Activated CD4-positive, alpha-beta T cell treated with anti-CD3 and anti-CD28 coated beads, Interleukin-2, Interleukin-4, amounts not matched to agents 100 ng/mL and 50 ng/mL, durations not matched to agents 16 hours and 8 hours (primary cell): ENCODE results near the gene TMEM229B.

ENCODE experiments used
- DNase-seq: peaks from one replicate; pipeline ENCODE4 v3.0.0-alpha.2; 2020; ENCODE audit warnings: low spot score

TMEM229B gene

DNA sequence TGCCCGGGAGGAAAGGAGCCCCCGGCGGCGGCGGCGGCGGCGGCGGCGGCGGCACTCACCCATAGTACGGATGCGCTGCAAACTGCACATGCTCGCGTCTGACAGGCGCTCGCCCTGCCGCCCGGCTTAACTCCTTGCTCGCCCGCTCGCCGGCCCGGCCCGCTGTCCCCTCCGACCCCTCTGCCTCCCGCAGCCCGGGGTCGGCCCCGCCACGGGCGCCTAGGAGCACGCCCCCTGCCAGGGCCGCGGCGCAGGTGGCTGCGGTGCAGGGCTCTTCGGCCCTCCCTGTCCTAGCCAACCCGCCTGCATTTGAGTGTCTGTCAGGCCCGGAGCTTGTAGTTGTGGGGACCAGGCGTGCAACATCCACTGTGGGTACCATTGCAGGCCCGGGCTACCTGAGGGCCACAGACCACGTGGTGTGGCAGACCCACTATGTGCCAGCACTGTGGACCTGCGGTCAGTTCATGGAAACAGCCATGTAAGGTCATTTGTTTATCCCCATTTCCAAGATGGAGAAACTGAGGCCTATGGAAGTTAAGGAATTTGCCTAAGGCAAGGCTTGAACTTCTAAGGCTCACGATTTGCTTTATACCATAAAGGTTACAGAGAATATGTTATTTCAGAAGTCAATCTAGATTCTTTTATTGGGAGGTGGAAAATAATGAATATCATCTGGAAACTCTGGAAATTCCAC is 27.0 kb upstream of the TMEM229B start:
- peak; percentile 30 for DNase-seq

DNA sequence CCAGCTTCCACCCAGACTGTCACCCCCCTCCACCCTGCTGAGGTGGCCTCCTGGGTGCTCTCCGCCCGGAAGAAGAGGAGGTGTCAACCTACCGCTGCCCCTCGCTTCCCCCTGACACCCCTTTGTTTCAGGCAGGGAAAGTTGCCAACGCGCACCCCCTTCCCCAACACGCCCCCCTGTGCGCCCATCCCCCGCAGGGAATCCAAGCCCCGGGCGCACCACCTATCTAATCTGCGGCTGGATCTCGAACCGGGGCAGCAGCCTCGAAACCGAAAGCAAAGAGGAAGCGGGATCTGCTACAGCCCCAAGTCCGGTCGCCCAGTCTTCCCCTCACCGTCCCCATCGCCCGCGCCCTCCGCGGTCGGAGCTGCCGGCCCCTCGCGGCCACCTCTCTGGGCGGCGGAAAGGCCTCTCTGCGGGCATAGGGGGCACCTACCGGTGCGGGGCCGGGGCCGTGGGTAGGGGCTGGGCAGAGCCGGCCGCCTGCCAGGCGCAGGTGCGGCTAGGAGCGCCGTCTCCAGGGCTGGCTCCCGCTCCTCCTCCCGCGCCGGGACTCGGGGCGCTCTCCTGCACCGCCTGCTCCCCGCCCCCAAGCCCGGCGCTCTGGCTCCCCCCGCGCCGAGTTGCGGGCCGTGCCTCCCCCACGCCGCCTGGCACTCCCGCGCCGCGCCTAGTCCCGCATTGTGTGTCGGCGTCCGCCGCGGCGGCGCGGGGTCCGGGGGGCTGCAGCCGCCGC is 26.3 kb upstream of the TMEM229B start:
- peak; percentile 22 for DNase-seq

DNA sequence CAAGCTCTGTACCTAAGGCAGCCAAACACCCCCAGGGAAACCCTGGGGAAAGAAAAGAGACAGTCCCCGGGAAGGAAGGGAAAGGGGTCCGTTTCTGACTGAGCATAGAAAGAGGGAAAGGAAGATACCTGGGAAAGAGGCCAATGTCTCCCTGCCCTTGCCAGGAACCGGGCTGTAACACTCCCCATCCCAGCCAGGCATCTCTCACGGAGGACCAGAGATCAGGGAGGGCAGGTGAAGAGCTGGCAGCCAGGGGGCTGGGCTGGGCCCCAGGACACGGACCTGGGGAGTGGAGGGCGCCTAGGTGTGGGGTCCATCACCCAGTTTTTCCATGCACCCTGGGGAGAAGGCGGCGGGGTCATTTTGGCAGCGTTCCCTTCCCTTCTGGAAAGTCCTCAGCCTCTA is 25.7 kb upstream of the TMEM229B start:
- DNase-seq, result no peak

DNA sequence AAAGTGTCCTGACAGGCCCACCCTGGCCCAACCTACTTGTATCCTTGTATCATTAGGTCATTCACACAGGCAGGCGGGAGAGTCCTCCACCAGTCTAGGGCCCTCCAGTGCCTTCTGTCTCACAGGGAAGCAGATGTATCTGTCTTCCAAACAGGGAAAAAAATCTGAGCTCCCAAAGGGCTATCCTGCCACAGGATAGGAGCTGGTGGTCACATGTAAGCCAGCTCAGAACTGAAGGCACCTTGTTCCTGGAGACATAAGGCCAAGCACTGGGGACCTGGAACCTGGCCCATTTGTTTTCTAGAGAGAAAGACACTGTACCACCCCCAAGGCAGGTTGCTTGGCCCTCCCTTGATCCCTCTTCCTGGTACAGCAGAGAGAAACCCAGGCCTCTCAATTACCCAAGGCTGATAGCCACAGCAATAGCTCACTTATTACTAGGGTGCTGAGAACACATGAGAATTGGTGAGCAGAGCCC is 25.1 kb upstream of the TMEM229B start:
- DNase-seq, result no peak

DNA sequence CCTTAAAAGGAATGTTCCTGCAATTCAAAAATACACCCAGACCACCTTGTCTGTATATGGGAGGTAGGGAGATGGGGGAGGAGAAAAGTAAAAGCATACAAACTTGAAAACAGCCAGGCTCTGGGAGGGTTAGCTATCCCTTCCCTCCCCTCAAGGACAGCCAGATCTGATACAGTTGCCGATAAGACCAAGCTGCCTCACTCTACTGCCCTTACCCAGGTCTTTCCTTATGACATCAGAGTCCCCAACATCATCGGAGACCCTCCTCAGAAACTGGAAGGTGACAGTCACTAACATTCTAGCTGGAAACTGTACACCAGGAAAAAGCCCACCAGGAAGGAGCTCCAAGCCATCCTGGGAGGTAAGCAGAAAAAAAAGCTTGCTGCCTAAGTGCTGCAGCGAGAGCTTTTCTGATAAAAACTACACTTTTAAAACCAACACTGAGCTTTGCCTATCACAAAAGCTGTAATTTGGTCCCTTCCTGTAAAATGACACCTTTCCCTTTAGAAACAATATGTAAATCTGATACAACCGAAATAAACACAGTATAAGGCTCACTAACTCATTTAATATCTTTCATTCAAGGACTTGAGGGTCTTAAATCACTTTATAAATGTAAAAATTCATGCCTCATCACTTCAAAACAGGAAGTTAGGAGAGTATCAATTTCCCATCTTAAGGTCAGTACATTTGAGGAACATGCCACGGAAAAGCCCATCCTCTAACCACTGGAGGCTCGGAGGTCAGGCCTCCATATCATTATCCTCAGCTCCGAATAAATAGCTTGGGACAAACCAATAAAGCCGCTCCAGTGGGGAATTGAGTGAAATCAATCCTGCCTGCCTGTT is 24.2 kb upstream of the TMEM229B start:
- no peak for DNase-seq

DNA sequence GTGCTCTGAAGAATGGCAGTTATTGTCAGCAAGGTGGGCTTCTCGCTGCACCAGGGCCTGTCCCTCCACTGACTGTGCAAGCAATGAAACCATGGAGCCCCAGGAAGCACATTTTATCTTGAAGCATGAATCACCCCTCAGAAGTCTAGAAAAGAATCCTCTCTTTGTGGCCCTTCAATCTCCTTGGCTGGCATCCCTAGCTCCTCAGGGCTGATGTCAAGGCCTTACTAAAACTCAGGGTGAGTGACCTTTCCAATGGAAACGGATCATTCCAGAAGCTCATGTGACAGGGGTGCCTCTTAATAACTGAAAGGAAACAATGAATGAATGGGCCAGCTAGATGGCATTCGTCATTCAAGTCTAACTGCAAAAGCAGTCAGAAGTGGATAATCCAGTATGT is 22.3 kb upstream of the TMEM229B start:
- no peak for DNase-seq

DNA sequence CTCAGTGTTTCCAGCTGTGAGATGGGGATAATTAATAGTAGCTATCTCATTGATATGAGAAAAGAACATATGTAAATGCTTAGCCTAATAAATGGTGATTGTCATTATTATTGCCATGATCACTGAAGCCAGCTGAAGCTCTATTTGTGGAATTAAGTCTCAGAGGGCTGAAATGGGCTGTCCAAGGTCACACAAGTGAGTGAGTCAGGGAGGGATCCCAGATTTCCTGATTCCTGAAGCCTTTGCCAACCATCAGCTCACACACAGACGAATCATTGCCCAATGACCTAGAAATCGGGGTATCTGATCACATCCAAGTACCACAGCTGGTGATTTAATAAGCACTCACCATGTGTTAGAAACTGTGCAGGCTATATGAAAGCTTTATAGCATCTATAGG is 21.6 kb upstream of the TMEM229B start:
- no peak for DNase-seq

DNA sequence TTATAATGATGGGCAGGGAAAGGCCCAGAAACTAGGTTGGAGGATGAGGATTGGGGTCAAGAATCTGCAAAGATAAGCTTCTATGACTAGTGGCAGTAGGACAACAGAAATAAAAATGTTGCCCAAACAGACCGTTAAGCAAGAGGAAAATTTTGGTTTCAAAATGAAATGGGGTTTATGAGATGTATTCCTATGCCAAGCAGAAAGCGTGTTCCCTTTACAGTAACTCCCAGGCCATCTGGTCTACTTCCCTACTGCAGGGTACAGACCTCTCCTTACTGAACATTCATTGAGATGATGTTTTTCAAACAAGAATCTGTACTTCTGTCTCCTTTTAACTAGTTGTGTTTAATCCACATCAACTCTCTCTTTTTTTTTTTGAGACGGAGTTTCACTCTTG is 20.4 kb upstream of the TMEM229B start:
- no peak for DNase-seq

DNA sequence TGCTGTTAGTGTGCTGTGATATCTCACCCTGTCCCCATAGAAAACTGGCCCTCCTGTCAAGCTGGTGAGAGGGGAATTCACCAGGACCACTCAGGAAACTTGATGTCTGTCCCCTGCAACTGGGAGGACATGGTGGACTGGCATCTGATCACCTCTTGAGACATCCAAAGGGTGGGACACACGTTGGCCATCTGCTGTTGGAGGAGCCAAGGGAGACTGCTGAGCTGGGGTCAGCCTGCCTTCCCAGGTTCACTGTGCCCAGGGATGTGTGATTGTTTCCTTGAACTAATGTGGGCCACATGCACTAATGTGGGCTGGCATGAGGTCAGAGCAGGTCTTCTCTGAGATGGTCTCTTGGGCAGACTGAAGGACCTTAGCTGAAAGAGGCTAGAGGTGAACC is 16.7 kb upstream of the TMEM229B start:
- DNase-seq, result no peak

DNA sequence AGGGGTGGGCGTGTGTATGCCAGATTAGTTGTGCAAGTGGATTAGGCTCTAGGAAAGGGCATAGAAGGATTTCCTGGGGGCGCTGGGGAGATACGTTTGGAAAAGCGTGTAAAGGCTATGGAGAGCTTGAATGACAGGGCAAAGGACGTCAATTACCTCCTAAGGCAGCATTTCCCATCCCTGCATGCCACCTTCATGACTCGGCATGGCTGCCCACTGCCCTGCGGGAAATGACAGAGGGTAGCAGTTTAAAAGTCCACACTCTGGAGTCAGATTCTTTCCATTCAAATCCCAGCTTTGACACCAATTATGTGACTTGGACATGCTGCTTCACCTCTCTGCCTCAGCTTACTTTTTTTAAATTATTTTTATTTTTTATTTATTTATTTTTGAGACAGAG is 14.8 kb upstream of the TMEM229B start:
- DNase-seq, result no peak

DNA sequence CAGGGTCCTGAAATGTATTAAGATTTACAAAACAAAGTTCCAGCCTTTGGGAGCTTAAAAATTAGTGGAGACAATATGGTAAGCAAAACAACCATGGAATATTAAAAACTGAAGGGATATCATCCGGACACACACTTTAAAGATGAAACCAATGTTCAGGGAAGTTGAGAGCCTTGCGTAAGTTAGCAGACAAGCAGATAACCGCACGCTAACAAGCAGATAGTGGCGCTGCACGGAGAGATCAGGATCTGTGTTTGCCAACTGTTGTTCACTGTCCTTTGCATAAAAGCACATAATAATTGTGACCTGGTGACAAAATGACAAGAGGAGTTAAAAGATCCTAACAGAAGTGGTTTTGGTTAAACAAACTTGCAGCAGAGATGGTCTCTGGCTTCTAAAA is 14.3 kb upstream of the TMEM229B start:
- no peak for DNase-seq

DNA sequence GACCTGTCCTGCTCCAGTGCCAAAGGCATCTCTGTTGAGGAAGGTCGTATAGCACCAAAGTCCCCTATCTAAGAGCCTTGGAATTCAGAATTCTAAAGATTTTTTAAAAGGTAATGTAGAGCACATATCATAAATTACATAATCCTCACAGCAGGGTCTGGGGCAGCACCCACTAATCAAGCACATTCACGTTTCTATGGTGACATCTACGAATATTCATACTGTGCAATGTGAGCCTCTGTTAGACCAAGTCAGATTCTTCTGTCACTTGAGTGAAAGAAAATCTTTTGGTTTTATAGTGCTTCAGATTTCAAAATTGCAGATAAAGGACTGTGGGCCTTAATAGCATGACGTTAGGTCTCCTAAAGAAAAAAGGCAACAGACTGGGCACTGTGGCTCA is 13.1 kb upstream of the TMEM229B start:
- no peak for DNase-seq

DNA sequence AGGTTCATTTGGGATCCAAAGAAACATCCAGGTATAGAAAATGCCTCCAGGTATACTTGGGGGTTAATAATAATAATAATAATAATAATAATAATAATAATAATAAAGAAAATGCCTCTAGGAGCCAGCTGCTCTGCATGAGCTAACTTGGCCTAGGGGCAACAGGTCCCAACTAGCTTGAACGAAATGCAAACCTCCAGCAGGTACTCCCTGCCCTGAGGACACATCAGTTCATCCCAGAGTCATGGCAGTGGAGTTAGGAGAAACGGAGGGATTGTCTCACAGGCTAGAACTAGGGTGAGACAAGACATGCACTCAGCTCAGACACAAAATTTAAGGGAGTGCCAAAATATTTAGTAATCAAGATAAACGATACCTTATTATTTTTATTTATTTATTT is 12.5 kb upstream of the TMEM229B start:
- no peak for DNase-seq

DNA sequence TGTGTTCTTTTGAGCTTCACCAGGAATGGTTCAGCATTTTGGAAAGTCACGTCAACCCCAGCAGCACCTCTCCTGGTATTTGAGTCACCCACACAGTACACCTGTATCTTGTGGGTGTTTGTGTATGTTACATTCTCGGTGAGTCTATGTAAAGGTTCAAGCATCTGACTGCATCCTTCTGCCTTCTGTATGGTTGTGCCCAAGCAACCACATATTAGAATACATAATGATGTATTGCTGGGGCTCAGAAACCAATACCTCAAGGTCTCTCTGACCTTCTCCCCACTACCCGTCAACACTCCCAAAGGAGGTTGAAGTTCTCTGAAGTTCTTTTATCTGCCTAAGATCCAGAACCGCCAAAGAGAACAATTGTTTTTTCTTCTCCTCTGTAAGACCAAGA is 9.2 kb upstream of the TMEM229B start:
- no peak for DNase-seq

DNA sequence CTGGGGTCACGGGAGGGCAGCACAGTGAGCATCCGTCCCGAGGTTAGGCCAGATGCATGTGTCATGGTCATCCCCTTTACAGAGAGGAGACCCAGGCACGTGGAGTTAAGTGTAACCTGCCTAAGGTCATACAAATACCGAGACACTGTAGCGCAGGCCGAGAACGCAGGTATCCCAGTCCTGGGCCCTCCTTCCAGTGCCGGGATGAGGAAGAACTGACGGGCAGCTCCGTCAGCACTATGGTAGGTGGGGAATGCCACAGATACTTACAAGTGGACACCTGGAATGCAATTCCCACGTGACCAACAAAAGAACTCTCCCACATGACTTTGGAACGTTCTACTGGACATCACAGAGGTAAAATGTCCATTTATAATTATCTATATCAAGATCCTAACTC is 8.7 kb upstream of the TMEM229B start:
- DNase-seq, result no peak

DNA sequence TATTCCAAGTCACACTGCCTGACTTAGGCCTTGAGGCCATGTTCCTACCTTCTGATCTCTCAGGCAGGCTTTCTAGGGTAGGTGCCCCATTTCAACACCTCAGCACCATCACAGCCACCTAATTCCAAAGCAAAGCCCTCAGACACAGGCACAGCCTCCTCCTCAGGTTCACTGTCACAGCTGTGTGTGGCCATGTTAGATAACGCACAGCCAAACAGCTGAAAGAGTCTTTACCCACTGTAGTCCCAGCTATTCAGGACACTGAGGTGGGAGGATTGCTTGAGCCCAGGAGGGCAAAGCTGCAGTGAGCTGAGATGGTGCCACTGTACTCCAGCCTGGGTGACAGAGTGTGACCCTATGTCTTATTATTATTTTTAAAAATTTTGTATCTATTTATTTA is 7.3 kb upstream of the TMEM229B start:
- DNase-seq, result no peak

DNA sequence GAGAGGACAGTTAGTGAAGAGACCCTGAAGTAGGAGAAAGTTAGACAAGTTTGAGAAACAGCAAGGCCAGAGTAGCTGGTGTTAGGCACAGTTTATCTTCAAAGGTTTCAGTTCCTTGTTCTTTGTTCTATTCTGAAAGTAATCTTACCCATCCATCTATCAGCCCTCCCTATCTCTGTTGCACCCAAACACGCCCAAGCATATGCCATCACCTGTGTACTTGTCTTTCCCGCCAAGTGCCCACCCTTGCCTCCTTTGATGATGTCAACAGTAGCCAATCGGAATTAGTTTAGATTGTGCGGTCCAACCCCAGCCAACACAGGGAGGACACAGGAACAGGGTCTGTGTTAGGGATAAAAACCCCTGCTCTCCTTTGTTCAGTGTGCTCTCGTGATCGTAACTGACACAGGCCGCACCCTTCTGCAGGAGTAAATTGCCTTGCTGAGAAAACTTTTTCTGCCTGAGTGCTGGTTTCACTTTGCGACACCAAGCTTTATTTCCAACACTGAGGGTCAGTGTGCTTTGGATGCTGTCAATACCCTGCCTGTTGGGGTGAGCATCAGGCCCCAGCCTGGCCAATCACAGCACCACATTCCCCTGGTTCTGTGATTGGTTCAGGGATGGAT is 4.7 kb upstream of the TMEM229B start:
- DNase-seq, result no peak

DNA sequence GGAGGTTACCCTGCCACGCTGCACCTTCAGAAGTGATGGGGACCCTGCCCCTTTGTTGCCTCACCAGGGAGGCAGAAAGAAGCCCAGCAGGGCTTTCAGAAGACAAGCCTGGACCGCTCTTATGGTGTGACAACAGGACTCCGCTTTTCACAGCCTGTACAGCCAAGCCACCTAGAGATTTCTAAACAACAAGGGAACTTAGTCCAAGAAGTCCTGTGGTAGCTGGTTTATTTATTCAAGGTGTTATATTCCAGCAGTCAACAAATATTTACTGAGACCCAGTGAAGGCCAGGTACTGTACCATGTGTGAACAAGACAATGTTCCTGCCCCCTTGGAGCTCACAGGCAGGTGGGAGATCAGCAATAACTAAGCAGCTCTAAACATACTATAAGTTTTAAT is 4.0 kb upstream of the TMEM229B start:
- no peak for DNase-seq

DNA sequence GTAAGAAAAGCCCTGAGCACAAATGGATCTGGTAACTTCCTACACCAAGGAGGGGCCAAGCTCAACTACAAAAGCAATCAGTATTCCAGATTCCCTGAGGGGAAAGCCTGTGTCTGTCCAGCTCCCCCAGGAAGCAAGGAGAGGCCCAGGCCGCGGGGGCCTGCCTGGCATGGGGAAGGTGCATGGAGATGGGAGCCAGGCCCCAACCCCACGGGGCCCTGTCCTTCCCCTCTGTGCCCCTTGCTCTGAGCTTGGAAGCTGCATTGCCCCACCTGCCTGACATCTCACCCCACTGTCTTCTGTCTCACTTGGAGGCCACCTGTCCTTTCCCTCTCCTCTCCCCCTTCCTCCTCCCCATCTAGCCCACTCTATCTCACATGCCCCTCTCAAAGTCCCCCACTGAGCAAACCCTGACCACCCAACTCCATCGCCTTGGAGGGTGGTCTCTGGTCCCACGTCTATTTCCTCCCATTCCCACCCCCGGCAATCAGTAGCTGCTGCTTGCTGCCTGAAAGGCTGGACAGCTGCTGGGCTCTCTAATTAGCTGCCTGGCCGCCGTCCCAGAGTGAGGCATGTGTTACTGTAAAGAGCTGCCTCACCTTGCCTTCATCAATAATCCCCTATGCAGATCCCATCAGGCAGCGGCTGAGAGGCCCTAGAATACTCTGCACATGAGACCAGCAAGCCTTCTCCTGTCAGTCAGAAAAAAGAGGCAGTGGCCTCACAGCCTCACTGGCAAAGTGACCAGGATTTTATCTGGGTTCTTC is 3.4 kb upstream of the TMEM229B start:
- DNase-seq, result no peak

DNA sequence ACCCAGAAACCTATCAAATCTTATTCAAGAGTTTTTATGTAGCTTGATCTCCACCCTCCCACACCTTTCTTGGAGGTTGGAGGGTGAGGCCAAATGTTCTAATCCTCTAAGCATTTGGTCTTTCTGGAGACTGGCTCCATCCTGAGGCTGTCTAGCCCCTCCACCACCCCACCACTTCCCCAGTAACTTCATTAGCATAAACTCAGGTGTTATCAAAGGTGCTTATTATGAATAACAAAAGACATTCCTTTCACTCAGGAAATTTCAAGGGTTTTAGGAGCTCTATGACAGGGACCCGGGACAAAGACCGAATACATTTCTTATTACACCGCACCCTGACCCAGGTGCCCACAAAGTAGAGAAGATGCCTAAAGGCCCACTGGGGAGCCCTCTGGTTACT is 2.8 kb upstream of the TMEM229B start:
- no peak for DNase-seq

DNA sequence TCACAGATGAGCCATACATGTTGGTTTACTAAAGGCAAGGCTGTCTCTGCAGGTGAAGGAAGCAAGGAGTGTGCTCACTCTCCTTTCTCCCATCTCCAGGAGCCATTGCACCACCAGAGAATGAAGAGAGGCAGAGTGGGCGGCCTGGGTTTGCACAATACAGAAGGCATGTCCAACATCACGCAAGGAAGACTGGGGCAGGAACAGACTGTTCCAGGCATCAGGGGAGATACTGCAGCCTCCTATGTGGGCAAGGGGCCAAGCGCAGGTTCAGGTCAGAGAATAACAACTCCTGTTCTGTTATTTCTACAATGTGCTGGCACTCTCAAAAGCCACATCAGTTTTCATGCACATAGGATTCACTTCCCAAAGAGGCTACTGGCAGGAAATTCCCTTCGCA is 1.7 kb upstream of the TMEM229B start:
- DNase-seq, result no peak

DNA sequence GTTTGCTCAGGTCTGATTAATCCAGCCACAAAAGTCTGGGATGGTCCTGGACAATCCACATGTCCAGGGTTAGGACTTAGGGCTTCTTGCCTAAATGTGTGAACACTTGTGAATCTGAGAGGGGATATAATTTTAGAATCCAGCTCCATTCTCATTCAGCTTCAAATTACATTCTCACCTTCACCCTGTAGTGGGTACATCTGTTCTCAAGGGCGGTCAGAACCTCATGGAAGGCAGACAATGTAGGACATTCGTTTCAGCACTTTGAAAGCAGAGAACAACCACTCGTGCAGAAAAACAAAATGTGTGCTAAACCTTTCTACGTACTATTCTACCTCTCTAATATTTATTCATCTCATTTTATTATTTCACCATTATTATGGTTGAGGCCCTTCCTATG is 1.2 kb downstream of the TMEM229B start:
- DNase-seq, result no peak
